Lower leg skin (tissue), 3 donors: Measurements from ENCODE around the gene DGKD.

Experiments
- POLR2A ChIP-seq, 2 donors: fragments of 450-650 bp; IDR thresholded peaks; one replicate each; pipeline ENCODE4 v1.6.1; 2016 to 2017; ENCODE audit warnings: antibody characterized with exemption in 2 of 2, mild to moderate bottlenecking in 1 of 2, moderate library complexity in 1 of 2
- TF ChIP-seq, protein P1 (sequence below), 3 donors: fragments of 450-650 bp; IDR thresholded peaks; one replicate each; pipeline ENCODE4 v1.5.1; 2016; ENCODE audit warnings: antibody characterized with exemption in 3 of 3, mild to moderate bottlenecking in 3 of 3, moderate library complexity in 2 of 3

DNA sequence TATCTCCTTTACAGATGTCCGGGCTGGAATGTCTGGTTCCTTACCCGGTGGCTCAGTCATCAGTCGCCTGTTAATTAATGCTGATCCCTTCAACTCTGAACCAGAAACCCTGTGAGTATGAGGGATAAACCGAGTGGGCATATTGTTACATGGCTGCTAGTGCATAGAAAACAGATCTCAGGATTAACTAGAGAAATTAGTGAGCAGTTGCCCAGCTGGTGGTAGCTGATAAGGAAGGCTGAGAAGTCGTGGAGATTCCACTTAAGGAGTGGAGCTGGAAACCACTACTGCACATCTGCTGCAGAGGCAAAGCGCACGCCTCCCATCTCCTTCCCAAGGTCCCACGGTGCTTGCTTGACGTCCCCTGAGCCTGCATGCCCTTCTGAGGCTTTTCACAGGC lies 97.7 kb downstream of the DGKD start:
- no peak for TF ChIP-seq POLR2A (IDR thresholded peaks at IDR 0.05)
- TF ChIP-seq, protein P1, sequence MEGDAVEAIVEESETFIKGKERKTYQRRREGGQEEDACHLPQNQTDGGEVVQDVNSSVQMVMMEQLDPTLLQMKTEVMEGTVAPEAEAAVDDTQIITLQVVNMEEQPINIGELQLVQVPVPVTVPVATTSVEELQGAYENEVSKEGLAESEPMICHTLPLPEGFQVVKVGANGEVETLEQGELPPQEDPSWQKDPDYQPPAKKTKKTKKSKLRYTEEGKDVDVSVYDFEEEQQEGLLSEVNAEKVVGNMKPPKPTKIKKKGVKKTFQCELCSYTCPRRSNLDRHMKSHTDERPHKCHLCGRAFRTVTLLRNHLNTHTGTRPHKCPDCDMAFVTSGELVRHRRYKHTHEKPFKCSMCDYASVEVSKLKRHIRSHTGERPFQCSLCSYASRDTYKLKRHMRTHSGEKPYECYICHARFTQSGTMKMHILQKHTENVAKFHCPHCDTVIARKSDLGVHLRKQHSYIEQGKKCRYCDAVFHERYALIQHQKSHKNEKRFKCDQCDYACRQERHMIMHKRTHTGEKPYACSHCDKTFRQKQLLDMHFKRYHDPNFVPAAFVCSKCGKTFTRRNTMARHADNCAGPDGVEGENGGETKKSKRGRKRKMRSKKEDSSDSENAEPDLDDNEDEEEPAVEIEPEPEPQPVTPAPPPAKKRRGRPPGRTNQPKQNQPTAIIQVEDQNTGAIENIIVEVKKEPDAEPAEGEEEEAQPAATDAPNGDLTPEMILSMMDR (IDR thresholded peaks at IDR 0.05), result no peak
